Kidney (tissue), 14 donors: Measurements from ENCODE around the gene ADPRS. TPM values are rescaled to one million over a fixed set of nuclear protein-coding genes. Genes with fewer than 3 reads are reported as not detected.

Experiments
- DNase-seq, 5 donors: peaks; one replicate each; pipeline ENCODE4 v3.0.0-alpha.2; 2013 to 2020
- FAIRE-seq: peaks from 2 replicates; lab custom pipeline; 2012; peaks lifted over from hg19 to GRCh38; lab: Jason Lieb, UNC
- H3K27ac ChIP-seq, 2 donors: one replicate each; pipeline ENCODE4 v1.7.0; 2013; ENCODE audit warnings: low read depth in 2 of 2, low read length in 2 of 2, inconsistent platforms in 1 of 2
- H3K27me3 ChIP-seq: one replicate; pipeline ENCODE4 v1.7.1; 2013; ENCODE audit warnings: low read length, inconsistent platforms; ENCODE audit not compliant: control insufficient read depth, insufficient read depth
- H3K36me3 ChIP-seq, 3 donors: one replicate each; pipeline versions ENCODE4 v1.7.0 to v1.7.1; 2013; ENCODE audit warnings: low read length in 3 of 3, control low read depth in 1 of 3, inconsistent platforms in 1 of 3; ENCODE audit not compliant: insufficient read depth in 3 of 3, control insufficient read depth in 2 of 3
- H3K4me1 ChIP-seq, 3 donors: one replicate each; pipeline versions ENCODE4 v1.7.0 to v1.7.1; 2013; ENCODE audit warnings: low read length in 3 of 3, inconsistent platforms in 1 of 3, low read depth in 1 of 3; ENCODE audit not compliant: control insufficient read depth in 2 of 3, insufficient read depth in 2 of 3
- H3K4me3 ChIP-seq, 3 donors: one replicate each; pipeline versions ENCODE4 v1.7.0 to v1.8.1; 2013; ENCODE audit warnings: low read length in 3 of 3, control low read depth in 1 of 3, inconsistent platforms in 1 of 3
- H3K9ac ChIP-seq, 3 donors: one replicate each; pipeline versions ENCODE4 v1.7.0 to v1.7.1; 2013; ENCODE audit warnings: low read length in 3 of 3, control low read depth in 1 of 3, inconsistent platforms in 1 of 3
- H3K9me3 ChIP-seq, 3 donors: one replicate each; pipeline versions ENCODE4 v1.7.0 to v1.7.1; 2013; ENCODE audit warnings: low read length in 3 of 3, control low read depth in 1 of 3, inconsistent platforms in 1 of 3; ENCODE audit not compliant: control insufficient read depth in 2 of 3, insufficient read depth in 1 of 3
- intact Hi-C: fragments of 100-400 bp; cut with DNase I; formaldehyde crosslinking; loops from one replicate; pipeline ENCODE4 v1.11.1; 2022
- polyA plus RNA-seq: library from polyadenylated mRNA; stranded (reverse); fragments of 350-450 nt; fragmentation: Illumina TruSeq; extraction: RNeasy Lipid Tissue Mini Kit (QIAGEN cat#74804); gene quantifications from one replicate; pipeline ENCODE4 v1.2.3, GENCODE V29; 2014; ENCODE audit warnings: low read depth, low replicate concordance; ENCODE audit not compliant: insufficient read depth
- total RNA-seq: library from RNA; stranded (reverse); fragmentation: NEBNext Ultra II Directional; extraction: Animal tissue kit (Norgen Biotek cat#: 25700); gene quantifications from one replicate; pipeline ENCODE4 v1.2.1, GENCODE V29; 2021
- TF ChIP-seq, protein P1 (sequence below): IDR thresholded peaks from 3 replicates; pipeline ENCODE4 v1.5.1; 2012; ENCODE audit warnings: mild to moderate bottlenecking, moderate library complexity, borderline replicate concordance; ENCODE audit not compliant: insufficient read depth; ENCODE audit errors: extremely low read depth
- donor health status: control.
- donor health status: control.
- donor health status: control.
- donor health status: control.
- donor health status: control.
- donor health status: DM: yes; HTN: yes; CAD: no.
- donor health status: Normal renal cell carcinoma (clear cell type).

ADPRS gene
- total and polyA plus RNA-seq, 2 donors from 2014 or later = 26.9 to 36.4 TPM

DNA sequence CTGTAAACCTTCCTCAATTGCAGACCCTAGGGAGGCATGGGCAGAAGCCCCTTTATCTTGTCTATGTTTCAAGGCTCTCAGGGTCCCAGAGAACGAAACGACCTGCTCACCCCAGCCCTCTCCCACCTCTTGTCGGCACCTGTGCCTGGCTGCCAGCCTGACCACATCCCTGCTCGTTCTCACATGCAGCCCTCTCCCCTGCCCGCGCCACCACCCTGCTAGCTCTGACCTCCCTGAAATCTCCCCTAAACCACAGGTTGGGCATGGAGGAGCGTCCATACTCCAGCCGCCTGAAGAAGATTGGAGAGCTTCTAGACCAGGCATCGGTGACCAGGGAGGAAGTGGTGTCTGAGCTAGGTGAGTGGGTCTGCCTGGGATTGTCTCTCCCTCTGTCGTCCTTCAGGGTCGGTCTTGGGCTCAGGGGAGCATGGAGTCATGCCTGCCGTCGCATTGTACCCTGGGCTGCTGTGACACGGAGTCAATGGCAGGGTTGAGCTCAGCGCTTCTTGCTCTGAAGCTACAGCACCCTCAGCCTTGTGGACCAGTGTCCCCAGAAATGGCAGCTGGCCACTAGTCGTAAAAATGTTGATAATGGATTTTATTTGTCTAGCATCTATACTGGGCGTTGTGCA lies 3.6 kb downstream of the ADPRS start:
- H3K27ac ChIP-seq = no peak overlapping the region
- FAIRE-seq (no peak), DNase-seq (no peak)
- intact Hi-C loops = no loop called here
- H3K27me3 ChIP-seq = no peaks in the 10 kb centered on the region
- H3K9ac ChIP-seq = no peak overlapping the region
- TF ChIP-seq, protein P1, sequence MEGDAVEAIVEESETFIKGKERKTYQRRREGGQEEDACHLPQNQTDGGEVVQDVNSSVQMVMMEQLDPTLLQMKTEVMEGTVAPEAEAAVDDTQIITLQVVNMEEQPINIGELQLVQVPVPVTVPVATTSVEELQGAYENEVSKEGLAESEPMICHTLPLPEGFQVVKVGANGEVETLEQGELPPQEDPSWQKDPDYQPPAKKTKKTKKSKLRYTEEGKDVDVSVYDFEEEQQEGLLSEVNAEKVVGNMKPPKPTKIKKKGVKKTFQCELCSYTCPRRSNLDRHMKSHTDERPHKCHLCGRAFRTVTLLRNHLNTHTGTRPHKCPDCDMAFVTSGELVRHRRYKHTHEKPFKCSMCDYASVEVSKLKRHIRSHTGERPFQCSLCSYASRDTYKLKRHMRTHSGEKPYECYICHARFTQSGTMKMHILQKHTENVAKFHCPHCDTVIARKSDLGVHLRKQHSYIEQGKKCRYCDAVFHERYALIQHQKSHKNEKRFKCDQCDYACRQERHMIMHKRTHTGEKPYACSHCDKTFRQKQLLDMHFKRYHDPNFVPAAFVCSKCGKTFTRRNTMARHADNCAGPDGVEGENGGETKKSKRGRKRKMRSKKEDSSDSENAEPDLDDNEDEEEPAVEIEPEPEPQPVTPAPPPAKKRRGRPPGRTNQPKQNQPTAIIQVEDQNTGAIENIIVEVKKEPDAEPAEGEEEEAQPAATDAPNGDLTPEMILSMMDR = no peak
- H3K36me3 ChIP-seq = peaks cover 6 to 34% (median 15%) of the 10 kb centered on the region in 3 donors
- H3K4me3 ChIP-seq = no peak overlapping the region
- peaks cover 0 to 18% (median 2%) of the 10 kb centered on the region in 3 donors for H3K4me1 ChIP-seq
- H3K9me3 ChIP-seq = no peaks in the 10 kb centered on the region

- Histone ChIP-seq H3K27ac (no peak overlapping the region), H3K27me3 (no peaks in the 10 kb centered on the region), H3K4me1 (peaks cover 0 to 18% (median 2%) of the 10 kb centered on the region in 3 donors), H3K9me3 (no peaks in the 10 kb centered on the region), H3K9ac (no peak overlapping the region), H3K4me3 (no peak overlapping the region), H3K36me3 (peaks cover 6 to 34% (median 15%) of the 10 kb centered on the region in 3 donors)
- FAIRE-seq = no peak
- intact Hi-C loops = no loop called here
- TF ChIP-seq, protein P1 = no peak
- DNase-seq = no peak
Observed at GRCh38 chr1:36092798-36093185, 4.1 kb downstream of the ADPRS start.

- DNase-seq = no peak
- intact Hi-C loops = no loop called here
- peaks cover 0 to 16% (median 2%) of the 10 kb centered on the region in 3 donors for H3K4me1 ChIP-seq
Observed at GRCh38 chr1:36093226-36093625, 4.5 kb downstream of the ADPRS start.

More at GRCh38 chr1:36093226-36093625, 4.5 kb downstream of the ADPRS start:
- TF ChIP-seq, protein P1 = no peak
- Histone ChIP-seq H3K9me3 (no peaks in the 10 kb centered on the region), H3K4me3 (no peak overlapping the region), H3K9ac (no peak overlapping the region), H3K36me3 (peaks cover 6 to 34% (median 15%) of the 10 kb centered on the region in 3 donors), H3K27me3 (no peaks in the 10 kb centered on the region), H3K27ac (no peak overlapping the region)
- FAIRE-seq = no peak
